OCI-LY3 (cell line): Measurements from ENCODE around the gene TTC7B.

ENCODE experiments used
- H2AFZ ChIP-seq: fragments of 200-600, 300-600 bp; shearing (Covaris generic); 2 replicates; pipeline ENCODE4 v1.6.0; 2014; ENCODE audit warnings: antibody characterized with exemption, low read depth, low read length
- H3K27ac ChIP-seq: fragments of 200-600, 300-600 bp; sonication (generic); 2 replicates; pipeline ENCODE4 v1.5.1; 2014; ENCODE audit warnings: mild to moderate bottlenecking, low read length, moderate library complexity, mixed read lengths
- H3K27me3 ChIP-seq: fragments of 200-600, 300-600 bp; sonication (generic); 2 replicates; pipeline ENCODE4 v1.6.1; 2014; ENCODE audit warnings: low read depth, low read length, mixed read lengths
- H3K36me3 ChIP-seq: fragments of 200-600, 300-600 bp; sonication (generic); replicated peaks from 2 replicates; pipeline ENCODE3; 2014; ENCODE audit warnings: low read depth, low read length, mixed read lengths
- H3K4me1 ChIP-seq: fragments of 300-600, 200-600 bp; sonication (generic); 2 replicates; pipeline ENCODE4 v1.6.1; 2014; ENCODE audit warnings: low read length, mixed read lengths
- H3K4me2 ChIP-seq: fragments of 200-600, 300-600 bp; sonication (generic); 2 replicates; pipeline ENCODE4 v1.6.1; 2014; ENCODE audit warnings: low read length, mixed read lengths
- H3K4me3 ChIP-seq: fragments of 300-600, 200-600 bp; sonication (generic); 2 replicates; pipeline ENCODE4 v1.5.1; 2014; ENCODE audit warnings: antibody characterized with exemption, mild to moderate bottlenecking, low read length, moderate library complexity
- H3K79me2 ChIP-seq: fragments of 300-600, 200-600 bp; shearing (Covaris generic); 2 replicates; pipeline ENCODE4 v1.6.1; 2014; ENCODE audit warnings: mild to moderate bottlenecking, low read length, mixed read lengths
- H3K9ac ChIP-seq: fragments of 300-600, 200-600 bp; shearing (Covaris generic); 2 replicates; pipeline ENCODE4 v1.6.0; 2014; ENCODE audit warnings: mild to moderate bottlenecking, low read length, moderate library complexity
- H3K9me3 ChIP-seq: fragments of 200-600, 300-600 bp; shearing (Covaris generic); 2 replicates; pipeline ENCODE4 v1.6.1; 2014; ENCODE audit warnings: low read length, mixed read lengths; ENCODE audit not compliant: insufficient read depth
- H4K20me1 ChIP-seq: fragments of 200-600, 300-600 bp; sonication (generic); 2 replicates; pipeline ENCODE4 v1.6.1; 2016; ENCODE audit warnings: low read length, mixed read lengths; ENCODE audit not compliant: insufficient read depth
- CTCF ChIP-seq: fragments of 200-600, 300-600 bp; sonication (generic); IDR thresholded peaks from 2 replicates; pipeline ENCODE4 v1.5.1; 2014; ENCODE audit warnings: antibody characterized with exemption, low read length, low read depth
- EZH2phosphoT487 ChIP-seq: fragments of 200-600 bp; shearing (Covaris generic); IDR thresholded peaks from 2 replicates; pipeline ENCODE4 v1.6.1; 2018; ENCODE audit warnings: antibody characterized with exemption, mixed run types, low read depth

TTC7B gene

GRCh38 chr14:90722590-90722989 is 93.6 kb downstream of the TTC7B start:
- Histone ChIP-seq H3K27ac (no peak overlapping the region), H3K9ac (no peak overlapping the region), H3K9me3 (no peaks in the 10 kb centered on the region), H2AFZ (no peak overlapping the region), H3K4me1 (peaks cover 18% of the 10 kb centered on the region), H4K20me1 (no peaks in the 10 kb centered on the region), H3K79me2 (no peaks in the 10 kb centered on the region), H3K4me3 (peak overlapping the region; percentile 2; the same call in 1 of the 2 replicates), H3K36me3 (no peaks in the 10 kb centered on the region), H3K4me2 (peak overlapping the region; percentile 49), H3K27me3 (no peaks in the 10 kb centered on the region)
- TF ChIP-seq EZH2phosphoT487 (no peak), CTCF (no peak)

DNA sequence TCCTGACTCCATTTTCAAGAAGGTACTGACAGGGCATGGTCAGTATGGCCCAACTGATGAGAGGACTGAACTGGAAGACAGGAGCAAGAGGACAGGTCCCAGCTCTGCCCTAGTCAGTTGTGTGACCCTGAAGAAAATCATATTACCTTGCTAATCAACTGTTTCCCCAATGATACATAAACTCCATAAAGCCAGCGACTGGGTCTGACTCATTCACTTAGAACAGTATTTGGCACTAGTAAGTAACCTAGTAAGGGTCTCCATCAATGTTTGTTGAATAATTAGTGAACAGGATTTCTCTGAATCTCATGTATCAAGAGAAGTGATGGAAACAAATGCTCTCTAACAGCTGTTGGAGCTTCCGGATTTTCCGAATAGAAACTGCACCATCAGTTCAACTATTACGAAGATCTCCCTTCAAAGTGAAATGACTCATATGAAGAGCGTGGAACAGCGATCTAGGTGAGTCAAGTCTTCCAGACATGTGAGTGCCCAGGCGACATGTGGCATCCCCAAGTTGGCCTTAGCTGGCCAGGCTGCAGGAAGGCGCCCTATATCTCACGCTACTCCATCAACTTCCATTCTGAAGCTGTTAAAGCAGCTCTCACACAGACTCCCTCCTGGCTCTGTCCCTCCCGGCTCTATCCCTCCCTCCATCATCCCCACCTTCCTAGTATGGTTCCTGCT is 94.5 kb downstream of the TTC7B start:
- no peak overlapping the region for H2AFZ ChIP-seq
- H3K4me2 ChIP-seq = peak overlapping the region; percentile 49
- no peak overlapping the region for H3K4me3 ChIP-seq
- H3K4me1 ChIP-seq = peaks cover 18% of the 10 kb centered on the region
- no peaks in the 10 kb centered on the region for H3K36me3 ChIP-seq
- H3K27ac ChIP-seq = no peak overlapping the region
- TF ChIP-seq EZH2phosphoT487 (no peak), CTCF (no peak)
- H3K79me2 ChIP-seq = no peaks in the 10 kb centered on the region
- H4K20me1 ChIP-seq = no peaks in the 10 kb centered on the region
- no peaks in the 10 kb centered on the region for H3K27me3 ChIP-seq
- no peak overlapping the region for H3K9ac ChIP-seq
- H3K9me3 ChIP-seq = no peaks in the 10 kb centered on the region

- peaks cover 18% of the 10 kb centered on the region for H3K4me1 ChIP-seq
- no peak overlapping the region for H3K4me2 ChIP-seq
- no peaks in the 10 kb centered on the region for H3K36me3 ChIP-seq
- no peak overlapping the region for H3K27ac ChIP-seq
- no peak overlapping the region for H2AFZ ChIP-seq
- TF ChIP-seq EZH2phosphoT487 (no peak), CTCF (no peak)
- no peaks in the 10 kb centered on the region for H3K79me2 ChIP-seq
- H4K20me1 ChIP-seq = no peaks in the 10 kb centered on the region
- no peaks in the 10 kb centered on the region for H3K9me3 ChIP-seq
- H3K27me3 ChIP-seq = no peaks in the 10 kb centered on the region
- no peak overlapping the region for H3K9ac ChIP-seq
- no peak overlapping the region for H3K4me3 ChIP-seq
These were observed 95.4 kb downstream of the TTC7B start for GRCh38 chr14:90720832-90721231.

DNA sequence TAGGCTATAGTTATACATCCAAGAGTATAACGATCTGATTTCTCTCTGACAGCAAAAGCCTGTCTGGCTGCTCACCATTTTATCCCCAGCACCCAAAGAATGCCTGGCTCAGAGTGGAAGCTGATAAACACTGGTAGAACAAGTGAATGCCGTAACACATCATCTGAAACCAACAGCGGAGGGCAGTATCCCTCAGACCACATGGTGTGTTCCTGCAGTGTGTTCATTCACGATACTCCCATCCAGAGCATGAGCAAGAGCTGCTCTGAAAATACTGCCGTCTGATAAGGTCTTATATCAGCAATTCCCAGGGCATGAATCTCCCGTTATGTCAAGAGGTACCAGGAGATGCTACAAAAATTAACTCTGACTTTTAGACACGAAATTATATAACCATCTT is 95.9 kb downstream of the TTC7B start:
- Histone ChIP-seq H4K20me1 (no peaks in the 10 kb centered on the region), H3K27me3 (no peaks in the 10 kb centered on the region), H3K4me3 (no peak overlapping the region), H3K4me1 (peaks cover 18% of the 10 kb centered on the region), H3K27ac (no peak overlapping the region), H2AFZ (no peak overlapping the region), H3K9ac (no peak overlapping the region), H3K9me3 (no peaks in the 10 kb centered on the region), H3K4me2 (no peak overlapping the region), H3K79me2 (no peaks in the 10 kb centered on the region), H3K36me3 (no peaks in the 10 kb centered on the region)
- TF ChIP-seq CTCF (no peak), EZH2phosphoT487 (no peak)
